WTC11 (cell line): Measurements from ENCODE around the gene CCL4. TPM values are rescaled to one million over a fixed set of nuclear protein-coding genes. Genes with fewer than 3 reads are reported as not detected.

Source experiments
- ATAC-seq: fragments of 200-7000 bp; cut with Tn5 transposase; 2 replicates; pipeline ENCODE4 v1.10.0; 2021; ENCODE audit warnings: mild to moderate bottlenecking, moderate library complexity
- CTCF ChIA-PET: fragments of 300-600 bp; sonication (Branson Sonifier 250); formaldehyde crosslinking; loops from one replicate; lab custom pipeline; 2021; ENCODE audit warnings: antibody characterized with exemption; lab: Charles Lee
- POLR2A ChIA-PET: fragments of 350-600 bp; sonication (Branson Sonifier 250); formaldehyde crosslinking; loops from one replicate; lab custom pipeline; 2021; ENCODE audit warnings: antibody characterized with exemption; lab: Charles Lee
- DNase-seq: peaks from one replicate; pipeline ENCODE4 v3.0.0; 2021; ENCODE audit warnings: low spot score
- H3K27ac Mint-ChIP-seq: 2 replicates; pipeline ENCODE4 v1.8.0; 2021; ENCODE audit warnings: mixed read lengths
- H3K27me3 Mint-ChIP-seq: 2 replicates; pipeline ENCODE4 v1.8.0; 2021; ENCODE audit warnings: low read depth, mild to moderate bottlenecking, moderate library complexity, mixed read lengths
- H3K36me3 Mint-ChIP-seq: 2 replicates; pipeline ENCODE4 v1.8.0; 2021; ENCODE audit warnings: mixed read lengths
- H3K4me1 Mint-ChIP-seq: 2 replicates; pipeline ENCODE4 v1.8.0; 2022; ENCODE audit warnings: mixed read lengths
- H3K4me3 Mint-ChIP-seq: 2 replicates; pipeline ENCODE4 v1.8.0; 2021; ENCODE audit warnings: mild to moderate bottlenecking, moderate library complexity, mixed read lengths
- H3K9me3 Mint-ChIP-seq: 2 replicates; pipeline ENCODE4 v1.8.0; 2021; ENCODE audit warnings: mixed read lengths
- ATF3 ChIP-seq: sonication (generic); formaldehyde crosslinking; conservative IDR thresholded peaks from 2 replicates; pipeline ENCODE4 v1.8.1; 2022; ENCODE audit warnings: mild to moderate bottlenecking, missing genetic modification reagents
- CREB1 ChIP-seq: sonication (generic); formaldehyde crosslinking; IDR thresholded peaks from 2 replicates; pipeline ENCODE4 v1.8.0; 2023; ENCODE audit warnings: mild to moderate bottlenecking, missing genetic modification reagents
- E2F1 ChIP-seq: sonication (generic); formaldehyde crosslinking; IDR thresholded peaks from 2 replicates; pipeline ENCODE4 v1.8.0; 2022; ENCODE audit warnings: mild to moderate bottlenecking, missing genetic modification reagents
- E2F5 ChIP-seq: sonication (generic); formaldehyde crosslinking; IDR thresholded peaks from 2 replicates; pipeline ENCODE4 v1.8.1; 2022; ENCODE audit warnings: mild to moderate bottlenecking, moderate library complexity, missing genetic modification reagents
- ELF4 ChIP-seq: sonication (generic); formaldehyde crosslinking; IDR thresholded peaks from 2 replicates; pipeline ENCODE4 v1.8.1; 2022; ENCODE audit warnings: low read depth, mild to moderate bottlenecking, moderate library complexity, missing genetic modification reagents
- EMX1 ChIP-seq: fragments of 250-450 bp; sonication (Bioruptor Pico); IDR thresholded peaks from 2 replicates; pipeline ENCODE4 v1.8.0; 2021; ENCODE audit warnings: mild to moderate bottlenecking
- GABPB1 ChIP-seq: sonication (generic); formaldehyde crosslinking; IDR thresholded peaks from 2 replicates; pipeline ENCODE4 v1.8.1; 2023; ENCODE audit warnings: mild to moderate bottlenecking, missing genetic modification reagents
- JUN ChIP-seq: sonication (generic); formaldehyde crosslinking; IDR thresholded peaks from 2 replicates; pipeline ENCODE4 v1.8.0; 2023; ENCODE audit warnings: mild to moderate bottlenecking, missing genetic modification reagents
- NR1H2 ChIP-seq: sonication (generic); formaldehyde crosslinking; IDR thresholded peaks from 2 replicates; pipeline ENCODE4 v1.9.0; 2021; ENCODE audit warnings: mild to moderate bottlenecking, moderate library complexity, missing genetic modification reagents
- PRDM15 ChIP-seq: sonication (generic); formaldehyde crosslinking; IDR thresholded peaks from 2 replicates; pipeline ENCODE4 v1.8.0; 2022; ENCODE audit warnings: missing genetic modification reagents
- RORB ChIP-seq: fragments of 250-450 bp; sonication (Bioruptor Pico); IDR thresholded peaks from 2 replicates; pipeline ENCODE4 v1.9.0; 2021; ENCODE audit warnings: mild to moderate bottlenecking
- SP1 ChIP-seq: sonication (generic); formaldehyde crosslinking; conservative IDR thresholded peaks from 2 replicates; pipeline ENCODE4 v1.8.1; 2022; ENCODE audit warnings: missing genetic modification reagents
- ZBTB21 ChIP-seq: sonication (generic); formaldehyde crosslinking; IDR thresholded peaks from 2 replicates; pipeline ENCODE4 v1.8.1; 2023; ENCODE audit warnings: mild to moderate bottlenecking, missing genetic modification reagents, borderline replicate concordance
- ZMAT4 ChIP-seq: fragments of 250-450 bp; sonication (Bioruptor Pico); IDR thresholded peaks from 2 replicates; pipeline ENCODE4 v1.9.0; 2021; ENCODE audit warnings: mild to moderate bottlenecking
- ZNF121 ChIP-seq: sonication (generic); formaldehyde crosslinking; IDR thresholded peaks from 2 replicates; pipeline ENCODE4 v1.8.0; 2023; ENCODE audit warnings: missing genetic modification reagents
- ZNF671 ChIP-seq: fragments of 250-450 bp; sonication (Bioruptor Pico); IDR thresholded peaks from 2 replicates; pipeline ENCODE4 v1.8.0; 2021; ENCODE audit warnings: mild to moderate bottlenecking
- total RNA-seq: library from RNA; stranded (reverse); gene quantifications from 3 replicates; pipeline ENCODE4 v1.2.3, GENCODE V29; 2021
- TF ChIP-seq, protein P1 (sequence below): fragments of 250-450 bp; sonication (Bioruptor Pico); IDR thresholded peaks from 2 replicates; pipeline ENCODE4 v1.8.0; 2021; ENCODE audit warnings: mild to moderate bottlenecking
- TF ChIP-seq, protein P2 (sequence below): sonication (generic); formaldehyde crosslinking; IDR thresholded peaks from 2 replicates; pipeline ENCODE4 v1.8.1; 2023; ENCODE audit warnings: mild to moderate bottlenecking, missing genetic modification reagents, moderate library complexity
- TF ChIP-seq, protein P3 (sequence below): sonication (generic); formaldehyde crosslinking; IDR thresholded peaks from 2 replicates; pipeline ENCODE4 v1.8.0; 2023; ENCODE audit warnings: missing genetic modification reagents

Gene CCL4
- total RNA-seq, 1 experiment from 2014 or later = 0.48 TPM

- H3K9me3 Mint-ChIP-seq = peaks cover 44% of the 10 kb centered on the region
- peak; percentile 56 for ATAC-seq
- CTCF ChIA-PET = interaction anchor here (0.7 to 1.7 kb wide), 4 partner anchors 26 to 154 kb away, joined by 3 to 10 read pairs (median 5); no protein-coding TSS in a partner anchor
- TF ChIP-seq CREB1 (no peak), ZNF671 (CRISPR knock-in tag) (no peak), EMX1 (CRISPR knock-in tag) (no peak), RORB (CRISPR knock-in tag) (no peak), ZBTB21 (CRISPR knock-in tag) (no peak), SP1 (CRISPR knock-in tag) (no peak), ZMAT4 (CRISPR knock-in tag) (no peak), PRDM15 (CRISPR knock-in tag) (no peak), GABPB1 (CRISPR knock-in tag) (no peak), E2F5 (CRISPR knock-in tag) (no peak), E2F1 (CRISPR knock-in tag) (no peak), ELF4 (CRISPR knock-in tag) (no peak), JUN (CRISPR knock-in tag) (no peak), NR1H2 (CRISPR knock-in tag) (no peak)
- TF ChIP-seq, protein P1, sequence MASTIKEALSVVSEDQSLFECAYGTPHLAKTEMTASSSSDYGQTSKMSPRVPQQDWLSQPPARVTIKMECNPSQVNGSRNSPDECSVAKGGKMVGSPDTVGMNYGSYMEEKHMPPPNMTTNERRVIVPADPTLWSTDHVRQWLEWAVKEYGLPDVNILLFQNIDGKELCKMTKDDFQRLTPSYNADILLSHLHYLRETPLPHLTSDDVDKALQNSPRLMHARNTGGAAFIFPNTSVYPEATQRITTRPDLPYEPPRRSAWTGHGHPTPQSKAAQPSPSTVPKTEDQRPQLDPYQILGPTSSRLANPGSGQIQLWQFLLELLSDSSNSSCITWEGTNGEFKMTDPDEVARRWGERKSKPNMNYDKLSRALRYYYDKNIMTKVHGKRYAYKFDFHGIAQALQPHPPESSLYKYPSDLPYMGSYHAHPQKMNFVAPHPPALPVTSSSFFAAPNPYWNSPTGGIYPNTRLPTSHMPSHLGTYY = no peak
- POLR2A ChIA-PET = interaction anchor here (0.5 to 1.1 kb wide), 2 partner anchors 35 to 172 kb away, joined by 3 read pairs; no protein-coding TSS in a partner anchor
- 0 out of 2 replicates have a peak overlapping the region, but pooled peaks have one; percentile 3 for H3K4me3 Mint-ChIP-seq
- DNase-seq = no peak
- peaks cover 40% of the 10 kb centered on the region for H3K27me3 Mint-ChIP-seq
- H3K4me1 Mint-ChIP-seq = peaks cover 36% of the 10 kb centered on the region
- peaks cover 35% of the 10 kb centered on the region for H3K36me3 Mint-ChIP-seq
- H3K27ac Mint-ChIP-seq = peak overlapping the region; percentile 78
These were observed 19.8 kb downstream of the CCL4 start for GRCh38 chr17:36123431-36123830.

DNA sequence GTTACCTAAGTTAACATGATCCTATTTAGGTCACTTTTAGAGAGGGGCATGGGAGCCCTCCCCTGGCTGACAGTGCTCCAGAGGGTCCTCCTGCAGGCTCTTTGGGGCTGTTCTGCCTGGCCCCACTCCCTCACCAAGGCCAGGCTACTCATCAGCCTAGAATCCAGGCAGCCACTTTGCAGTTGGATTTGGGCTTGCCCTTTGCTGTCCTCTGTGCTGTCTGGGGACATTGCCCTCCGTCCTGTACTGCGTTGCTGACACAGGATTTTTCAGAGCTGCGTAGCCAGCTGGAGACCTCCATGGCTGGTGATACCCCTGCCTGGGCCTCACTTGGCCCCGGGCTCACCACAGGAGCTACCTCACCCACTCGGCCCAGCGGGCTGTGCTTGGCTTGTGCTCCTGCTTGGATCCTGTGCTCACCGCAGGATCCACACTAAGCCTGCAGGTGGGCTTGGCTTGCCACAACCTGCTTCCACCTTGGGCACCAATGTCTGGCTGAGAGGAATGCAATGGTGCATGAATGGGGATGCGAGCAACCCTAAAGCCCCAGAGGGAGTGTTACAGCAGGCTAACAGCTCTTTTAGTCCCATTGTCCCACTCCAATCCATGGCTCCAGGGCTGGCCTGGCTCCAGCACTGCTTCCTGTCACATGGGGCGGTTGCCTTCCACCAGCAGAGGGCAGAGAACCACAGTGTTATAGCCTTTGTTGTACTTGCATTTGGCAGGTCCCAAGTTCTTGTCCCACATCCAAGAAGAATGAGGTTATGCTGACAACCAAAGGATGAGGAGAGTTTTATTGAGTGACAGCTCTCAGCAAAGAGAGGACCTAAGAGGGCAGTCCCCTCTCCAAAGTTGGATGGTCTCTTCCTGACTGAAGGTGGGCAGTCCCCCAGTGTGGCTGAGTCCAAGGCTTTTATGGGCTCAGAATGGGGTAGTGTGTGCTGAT, 21.5 kb downstream of the CCL4 start:
- POLR2A ChIA-PET = no interaction called here
- Mint-ChIP-seq H3K36me3 (peaks cover 35% of the 10 kb centered on the region), H3K27me3 (peaks cover 37% of the 10 kb centered on the region), H3K4me3 (no peak overlapping the region)
- CTCF ChIA-PET = interaction anchor here (0.6 to 1.9 kb wide), 4 partner anchors 23 to 358 kb away, joined by 3 to 7 read pairs (median 4); no protein-coding TSS in a partner anchor
- TF ChIP-seq ZNF121 (no peak), ATF3 (no peak), GABPB1 (CRISPR knock-in tag) (no peak), EMX1 (CRISPR knock-in tag) (no peak)
- TF ChIP-seq, protein P2, sequence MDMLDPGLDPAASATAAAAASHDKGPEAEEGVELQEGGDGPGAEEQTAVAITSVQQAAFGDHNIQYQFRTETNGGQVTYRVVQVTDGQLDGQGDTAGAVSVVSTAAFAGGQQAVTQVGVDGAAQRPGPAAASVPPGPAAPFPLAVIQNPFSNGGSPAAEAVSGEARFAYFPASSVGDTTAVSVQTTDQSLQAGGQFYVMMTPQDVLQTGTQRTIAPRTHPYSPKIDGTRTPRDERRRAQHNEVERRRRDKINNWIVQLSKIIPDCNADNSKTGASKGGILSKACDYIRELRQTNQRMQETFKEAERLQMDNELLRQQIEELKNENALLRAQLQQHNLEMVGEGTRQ = peak; percentile 73
- TF ChIP-seq, protein P3, sequence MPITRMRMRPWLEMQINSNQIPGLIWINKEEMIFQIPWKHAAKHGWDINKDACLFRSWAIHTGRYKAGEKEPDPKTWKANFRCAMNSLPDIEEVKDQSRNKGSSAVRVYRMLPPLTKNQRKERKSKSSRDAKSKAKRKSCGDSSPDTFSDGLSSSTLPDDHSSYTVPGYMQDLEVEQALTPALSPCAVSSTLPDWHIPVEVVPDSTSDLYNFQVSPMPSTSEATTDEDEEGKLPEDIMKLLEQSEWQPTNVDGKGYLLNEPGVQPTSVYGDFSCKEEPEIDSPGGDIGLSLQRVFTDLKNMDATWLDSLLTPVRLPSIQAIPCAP (CRISPR knock-in tag) = no peak
- TF ChIP-seq, all 79 proteins: peak for 1
- peak; percentile 67 for ATAC-seq
- Mint-ChIP-seq H3K4me1 (peaks cover 36% of the 10 kb centered on the region), H3K27ac (no peak overlapping the region), H3K9me3 (peaks cover 42% of the 10 kb centered on the region)
- peak; percentile 31 for DNase-seq
